ENCODE measurements around the gene ARSA.

DNA sequence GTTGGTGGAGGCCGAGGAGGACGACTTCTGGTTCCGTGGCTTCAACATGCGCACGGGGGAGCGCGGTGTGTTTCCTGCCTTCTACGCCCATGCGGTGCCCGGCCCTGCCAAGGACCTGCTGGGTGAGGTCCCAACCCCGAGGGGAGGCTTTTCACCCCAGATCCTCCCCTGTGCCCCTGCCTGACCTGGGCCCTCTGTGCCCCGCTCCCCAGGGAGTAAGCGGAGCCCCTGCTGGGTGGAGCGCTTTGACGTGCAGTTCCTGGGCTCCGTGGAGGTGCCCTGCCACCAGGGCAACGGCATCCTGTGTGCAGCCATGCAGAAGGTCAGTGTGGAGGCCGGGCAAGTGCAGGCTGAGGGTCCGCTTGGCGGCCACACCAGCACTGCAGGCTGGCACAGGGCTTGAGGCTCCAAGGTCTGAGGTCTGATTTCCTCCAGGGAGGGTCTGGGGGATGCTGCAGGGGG lies 22.3 kb downstream of the ARSA start:
- TF ChIP-seq, protein P1, sequence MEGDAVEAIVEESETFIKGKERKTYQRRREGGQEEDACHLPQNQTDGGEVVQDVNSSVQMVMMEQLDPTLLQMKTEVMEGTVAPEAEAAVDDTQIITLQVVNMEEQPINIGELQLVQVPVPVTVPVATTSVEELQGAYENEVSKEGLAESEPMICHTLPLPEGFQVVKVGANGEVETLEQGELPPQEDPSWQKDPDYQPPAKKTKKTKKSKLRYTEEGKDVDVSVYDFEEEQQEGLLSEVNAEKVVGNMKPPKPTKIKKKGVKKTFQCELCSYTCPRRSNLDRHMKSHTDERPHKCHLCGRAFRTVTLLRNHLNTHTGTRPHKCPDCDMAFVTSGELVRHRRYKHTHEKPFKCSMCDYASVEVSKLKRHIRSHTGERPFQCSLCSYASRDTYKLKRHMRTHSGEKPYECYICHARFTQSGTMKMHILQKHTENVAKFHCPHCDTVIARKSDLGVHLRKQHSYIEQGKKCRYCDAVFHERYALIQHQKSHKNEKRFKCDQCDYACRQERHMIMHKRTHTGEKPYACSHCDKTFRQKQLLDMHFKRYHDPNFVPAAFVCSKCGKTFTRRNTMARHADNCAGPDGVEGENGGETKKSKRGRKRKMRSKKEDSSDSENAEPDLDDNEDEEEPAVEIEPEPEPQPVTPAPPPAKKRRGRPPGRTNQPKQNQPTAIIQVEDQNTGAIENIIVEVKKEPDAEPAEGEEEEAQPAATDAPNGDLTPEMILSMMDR (IDR thresholded peaks at IDR 0.05), result no peak
- TF ChIP-seq POLR2AphosphoS5 (IDR thresholded peaks at IDR 0.05), result no peak
- no peak for TF ChIP-seq POLR2A (IDR thresholded peaks at IDR 0.05)
- TF ChIP-seq EP300 (IDR thresholded peaks at IDR 0.05), result no peak

Data from upper lobe of left lung (tissue), 4 donors.